GM19025 (cell line): ENCODE measurements around the gene TBCD.
"Not testable (repeated sequence)": the region's sequence is repeated elsewhere in the genome, so short reads cannot be mapped to it uniquely, and the experiment has no call there.

Experiments
- ATAC-seq: cut with Tn5 transposase; IDR thresholded peaks from one replicate; pipeline ENCODE4 v1.9.1; 2021; ENCODE audit warnings: mild to moderate bottlenecking, low read depth, moderate library complexity; ENCODE audit not compliant: unreplicated experiment

TBCD gene

DNA sequence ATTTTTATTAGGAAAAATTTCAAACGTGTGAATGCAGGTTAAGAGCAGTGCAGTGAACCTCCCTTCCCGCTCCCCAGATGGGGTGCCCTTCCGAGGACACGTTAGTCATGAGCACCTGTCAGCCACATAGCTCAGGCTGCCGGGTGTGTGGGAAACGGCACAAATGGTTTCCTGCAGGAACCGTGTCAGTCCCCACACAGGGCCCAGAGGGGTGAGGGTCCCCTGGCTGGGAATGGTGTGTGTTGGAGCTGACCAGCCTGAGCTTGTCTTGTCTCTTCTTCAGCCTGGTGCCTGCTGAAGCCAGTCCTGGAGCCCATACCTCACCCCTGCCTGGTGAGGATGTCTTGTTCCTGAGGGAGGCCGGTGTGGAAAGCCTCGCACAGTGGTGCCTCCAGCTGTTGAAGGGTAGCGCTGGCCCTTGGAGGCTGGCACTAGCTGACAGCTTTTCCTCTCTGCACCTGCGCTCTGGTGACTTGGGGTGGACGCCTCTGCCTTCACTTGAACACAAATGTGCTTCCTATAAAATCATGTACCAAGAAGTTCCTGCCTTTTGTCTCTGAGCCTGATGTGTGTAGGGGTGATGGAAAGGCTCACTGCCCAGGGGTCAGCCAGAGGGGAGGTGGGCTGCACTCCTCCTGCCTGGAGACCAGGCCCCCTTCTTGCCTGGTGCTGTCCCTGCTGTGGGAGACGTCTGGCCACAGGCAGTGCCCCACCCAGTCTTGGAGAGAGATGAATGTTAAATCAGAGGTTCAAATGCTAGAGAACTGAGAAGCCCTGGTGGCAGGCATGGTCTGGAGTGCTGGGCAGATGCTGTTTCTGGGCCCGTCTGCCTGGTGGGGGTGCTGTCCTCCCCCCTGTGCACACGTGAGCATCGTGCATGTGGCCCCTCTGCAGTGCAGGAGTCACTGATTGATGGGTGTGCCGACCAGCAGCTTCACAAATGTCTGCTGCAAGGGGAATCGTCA lies 190.6 kb downstream of the TBCD start:
- no peak for ATAC-seq

DNA sequence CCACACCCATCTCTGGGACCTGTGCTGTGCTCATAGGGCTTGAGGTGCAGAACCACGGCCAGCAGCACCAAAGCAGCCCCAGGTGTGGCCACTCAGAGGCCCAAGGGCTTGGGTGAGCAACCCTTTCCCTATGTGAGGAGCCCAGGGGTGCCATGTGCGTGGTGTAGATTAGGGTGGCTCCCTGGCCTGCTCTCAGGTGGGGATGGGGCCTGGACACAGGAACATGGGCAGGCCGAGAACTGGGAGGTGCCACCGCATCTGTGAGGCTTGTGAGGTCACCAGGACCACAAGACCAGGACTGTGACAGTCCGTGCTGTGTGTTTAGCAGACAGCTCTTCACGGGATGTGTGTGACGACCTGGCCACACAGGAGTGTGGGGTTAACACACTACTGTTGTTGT lies 191.5 kb downstream of the TBCD start:
- no peak for ATAC-seq

DNA sequence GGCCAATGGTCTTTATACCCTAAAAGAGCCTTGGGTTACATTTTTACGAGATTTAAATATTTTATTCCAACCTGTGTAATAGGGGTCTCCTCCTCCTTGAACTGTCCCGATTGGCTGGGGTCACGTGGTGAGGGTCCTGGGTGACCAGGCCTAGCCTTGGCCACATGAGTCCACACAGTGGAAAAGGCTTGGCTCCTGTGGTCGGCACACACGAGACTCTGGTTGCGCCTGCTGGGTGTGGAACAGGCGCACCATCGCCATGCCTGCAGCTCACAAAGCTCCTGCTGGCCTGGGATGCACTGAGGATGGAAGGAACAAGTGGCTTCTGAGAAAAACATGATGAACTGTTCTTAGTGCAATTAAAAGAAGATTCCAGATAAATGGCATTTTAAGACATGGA lies 191.9 kb downstream of the TBCD start:
- ATAC-seq: no peak

DNA sequence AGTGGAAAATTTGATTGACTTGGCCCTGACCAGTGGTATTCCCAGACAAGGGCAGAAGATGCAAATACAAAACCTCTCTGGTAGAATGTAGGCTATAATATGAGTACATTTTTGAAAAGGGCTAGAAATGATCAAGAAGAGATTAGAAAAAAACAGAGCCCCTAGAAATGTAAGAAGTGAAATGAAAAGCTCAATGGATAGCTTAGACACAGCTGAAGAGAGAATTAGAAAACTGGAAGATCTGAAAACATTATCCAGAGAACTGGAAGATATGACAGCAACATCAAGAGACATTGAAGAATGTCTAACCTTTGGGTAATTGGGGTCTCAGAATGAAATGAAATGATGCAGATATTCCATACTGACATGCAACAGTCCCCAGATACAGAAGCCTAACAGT lies 193.1 kb downstream of the TBCD start:
- ATAC-seq: no peak

DNA sequence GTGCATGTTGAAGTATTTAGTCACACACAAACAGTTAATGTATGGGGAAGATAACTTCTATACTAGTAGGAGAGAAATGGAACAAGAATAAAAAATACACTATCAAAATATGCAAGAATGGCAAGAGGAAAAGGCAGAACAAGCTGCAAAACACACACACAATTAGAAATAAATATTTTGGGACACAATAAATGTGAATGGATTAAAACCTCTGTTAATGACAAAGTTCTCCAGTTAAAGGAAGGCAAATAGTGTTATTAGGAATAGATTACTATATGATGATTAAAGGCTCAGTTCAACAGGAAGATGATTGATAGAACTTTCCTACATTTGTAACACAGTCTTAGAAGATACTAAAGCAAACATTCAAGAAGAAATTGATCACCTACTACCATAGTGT lies 194.2 kb downstream of the TBCD start:
- no peak for ATAC-seq

DNA sequence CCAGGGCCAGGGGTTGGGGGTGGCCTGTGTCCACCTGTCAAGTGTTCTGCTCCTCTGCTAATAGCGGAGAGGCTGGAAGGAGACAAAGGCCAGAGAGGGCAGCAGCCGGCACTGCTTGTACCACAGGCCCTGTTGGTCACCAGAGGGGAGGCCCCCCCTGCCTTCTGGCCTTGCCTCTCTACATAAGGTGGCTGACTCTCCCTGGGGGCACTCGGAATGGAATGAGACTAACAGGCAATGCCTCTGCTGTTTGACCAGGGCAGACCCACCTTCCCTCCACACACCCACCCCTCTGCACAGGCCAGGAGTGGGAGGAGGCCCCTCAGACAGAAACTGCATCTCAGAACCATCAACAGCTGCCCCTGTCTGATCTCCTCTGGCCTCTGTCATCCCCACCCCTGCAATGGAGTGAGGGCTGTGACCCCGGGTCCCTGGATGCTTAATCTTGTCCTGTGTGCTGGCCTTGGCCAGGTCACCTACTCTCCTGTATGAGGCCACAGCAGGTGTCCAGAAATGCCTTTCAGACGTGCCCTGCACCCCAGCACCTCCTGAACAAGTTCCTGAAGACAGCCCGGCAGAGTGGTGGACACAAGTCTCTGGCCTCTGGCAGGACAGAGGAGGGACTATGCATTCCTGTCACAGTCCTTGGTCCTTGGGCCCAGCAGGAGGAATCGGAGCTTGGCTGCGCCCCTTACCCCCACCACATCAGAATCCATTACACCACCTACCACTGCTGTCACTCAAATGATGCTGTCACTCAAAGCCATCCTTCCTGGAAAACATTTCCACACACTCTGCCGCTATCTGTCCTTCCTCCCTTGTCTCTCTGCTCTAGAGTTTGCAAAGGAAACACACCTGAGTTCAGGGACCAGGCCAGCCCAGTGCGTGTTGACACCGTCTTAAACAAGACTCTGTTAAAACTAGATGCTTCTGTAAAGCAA lies 195.5 kb downstream of the TBCD start:
- ATAC-seq: no peak

DNA sequence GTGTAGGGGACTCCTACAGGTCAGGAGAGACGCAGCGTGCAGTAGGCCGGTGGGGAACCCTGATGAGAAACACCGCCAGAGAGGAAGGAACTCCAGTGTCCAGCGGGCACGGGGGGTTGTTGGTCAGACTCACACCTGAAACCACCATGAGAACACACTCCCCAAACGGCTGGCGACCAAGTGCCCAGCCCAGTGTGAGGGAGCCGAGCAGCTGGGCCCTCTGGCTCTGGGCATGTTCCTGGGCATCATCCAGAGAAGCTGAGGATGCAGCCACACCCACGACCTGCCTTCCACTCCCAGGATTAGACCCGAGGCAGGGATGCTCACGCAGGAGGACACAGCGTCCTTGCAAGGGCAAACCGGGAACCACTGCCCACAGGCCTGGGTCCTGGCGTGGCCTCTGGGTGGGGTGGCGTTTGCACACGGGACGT lies 196.2 kb downstream of the TBCD start:
- ATAC-seq: no peak

DNA sequence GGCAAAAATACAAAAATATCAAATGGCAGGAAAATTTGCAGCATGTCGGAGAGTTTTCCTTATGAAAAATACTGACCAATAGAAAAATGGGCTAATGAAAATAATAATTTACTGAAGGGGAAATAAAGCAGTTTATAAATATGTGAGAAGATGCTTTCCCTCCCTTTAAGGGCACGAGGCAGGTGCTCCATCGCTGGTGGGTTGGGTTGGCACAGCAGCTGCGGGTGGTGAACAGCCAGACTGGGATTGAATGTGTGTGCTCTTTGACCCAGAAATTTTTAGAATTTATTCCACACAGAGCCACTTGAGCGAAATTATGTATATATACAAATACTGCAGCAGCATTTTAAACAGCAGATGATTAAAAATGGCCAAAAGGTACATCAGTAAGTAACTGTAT lies 197.1 kb downstream of the TBCD start:
- ATAC-seq: no peak

DNA sequence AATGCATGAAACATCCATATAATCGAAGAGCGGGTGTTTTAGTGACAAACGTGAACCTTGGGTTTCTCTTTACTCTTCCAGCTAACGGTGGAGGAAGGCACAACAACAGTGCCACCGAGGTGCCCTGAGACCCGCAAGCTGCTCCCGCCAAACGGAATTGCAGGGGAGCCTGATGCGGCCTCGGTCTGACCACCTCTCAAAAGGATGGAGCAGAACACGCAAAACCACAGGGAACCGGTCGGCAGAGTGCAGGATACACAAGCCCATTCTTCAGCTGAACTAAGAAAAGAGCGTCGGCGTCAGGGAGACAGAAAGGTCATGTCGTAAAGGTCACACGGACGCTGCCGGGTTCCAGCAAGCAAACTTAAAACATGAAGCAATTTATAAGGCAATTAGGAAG lies 197.5 kb downstream of the TBCD start:
- no peak for ATAC-seq

DNA sequence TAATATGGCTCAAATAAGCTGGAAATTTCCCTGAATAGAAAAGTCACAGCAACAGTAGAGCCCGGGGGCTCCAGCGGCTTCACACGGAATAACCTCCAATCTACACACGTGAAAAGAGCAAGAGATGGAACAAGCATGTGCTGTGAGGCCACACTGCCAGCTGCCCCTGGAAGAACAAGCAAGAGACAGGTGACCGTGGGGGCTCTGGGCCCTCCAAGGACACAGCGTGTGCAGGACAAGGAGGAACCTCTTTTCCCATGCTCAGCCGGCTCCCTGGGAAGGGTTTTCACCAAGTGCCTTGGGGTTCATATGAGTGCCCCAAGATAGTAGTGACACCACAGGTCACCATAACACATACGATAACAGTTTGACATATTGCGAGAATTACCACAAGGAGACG lies 198.1 kb downstream of the TBCD start:
- no peak for ATAC-seq

DNA sequence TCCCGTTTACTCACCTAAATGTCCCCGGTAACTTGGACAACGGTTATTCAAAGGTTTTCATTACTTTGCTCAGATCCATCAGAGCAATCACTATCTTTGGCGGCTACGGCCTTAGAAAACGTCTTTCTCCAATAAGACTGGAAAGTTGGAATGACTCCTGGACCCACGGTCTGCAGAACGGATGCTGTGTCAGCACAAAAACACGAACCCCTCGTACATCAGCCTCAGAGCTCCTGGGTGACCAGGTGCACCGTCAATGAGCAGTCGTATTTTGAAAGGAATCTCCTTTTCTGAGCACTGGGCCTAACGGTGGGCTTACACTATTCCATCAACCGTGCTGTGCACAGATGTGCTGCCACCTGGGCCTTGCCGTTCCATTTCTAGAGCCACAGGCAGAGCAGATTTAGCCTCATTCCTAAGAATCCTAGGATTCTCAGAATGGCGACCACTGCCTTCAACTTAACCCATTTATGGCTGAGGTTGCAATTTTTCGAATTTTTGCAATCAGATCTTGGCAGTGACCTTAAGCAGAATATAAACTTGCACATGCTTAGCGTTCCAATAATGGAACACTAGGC lies 198.7 kb downstream of the TBCD start:
- ATAC-seq: no peak

DNA sequence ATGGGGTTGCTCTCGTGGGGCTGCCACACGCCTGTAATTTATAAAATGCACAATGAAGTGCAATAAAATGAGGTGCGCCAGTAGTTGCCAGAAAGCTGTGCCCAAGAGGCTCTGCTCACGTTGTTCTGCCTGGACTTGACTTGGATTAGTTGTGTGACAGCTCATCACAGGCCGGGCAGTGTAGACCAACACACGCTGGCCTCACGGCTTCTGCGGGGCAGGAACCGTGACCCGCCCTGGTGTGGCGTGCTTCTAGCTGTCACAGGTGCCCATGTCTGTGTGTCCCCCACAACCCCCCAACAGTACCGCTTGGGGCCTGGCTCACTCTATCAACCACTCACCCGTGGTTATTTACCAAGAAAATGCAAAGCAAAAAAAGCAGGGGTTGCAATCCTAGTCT lies 200.2 kb downstream of the TBCD start:
- ATAC-seq: no peak

DNA sequence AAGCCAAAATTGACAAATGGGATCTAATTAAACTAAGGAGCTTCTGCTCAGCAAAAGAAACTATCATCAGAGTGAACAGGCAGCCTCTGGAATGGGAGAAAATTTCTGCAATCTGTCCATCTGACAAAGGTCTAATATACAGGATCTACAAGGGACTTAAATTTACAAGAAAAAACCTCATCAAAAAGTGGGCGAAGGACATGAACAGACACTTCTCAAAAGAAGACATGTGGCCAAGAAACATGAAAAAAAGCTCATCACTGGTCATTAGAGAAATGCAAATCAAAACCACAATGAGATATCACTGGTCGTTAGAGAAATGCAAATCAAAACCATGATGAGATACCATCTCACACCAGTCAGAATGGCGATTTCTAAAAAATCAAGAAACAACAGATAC lies 203.2 kb downstream of the TBCD start:
- not testable (repeated sequence) for ATAC-seq

DNA sequence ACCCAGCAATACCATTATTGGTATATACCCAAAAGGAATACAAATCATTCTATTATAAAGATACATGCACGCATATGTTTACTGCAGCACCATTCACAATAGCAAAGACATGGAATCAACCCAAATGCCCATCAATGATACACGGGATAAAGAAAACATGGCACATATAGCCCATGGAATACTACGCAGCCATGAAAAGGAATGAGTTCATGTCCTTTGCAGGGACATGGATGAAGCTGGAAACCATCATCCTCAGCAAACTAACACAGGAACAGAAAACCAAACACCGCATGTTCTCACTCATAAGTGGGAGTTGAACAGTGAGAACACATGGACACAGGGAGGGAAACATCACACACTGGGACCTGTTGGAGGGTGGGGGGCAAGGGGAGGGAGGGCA lies 203.8 kb downstream of the TBCD start:
- not testable (repeated sequence) for ATAC-seq

DNA sequence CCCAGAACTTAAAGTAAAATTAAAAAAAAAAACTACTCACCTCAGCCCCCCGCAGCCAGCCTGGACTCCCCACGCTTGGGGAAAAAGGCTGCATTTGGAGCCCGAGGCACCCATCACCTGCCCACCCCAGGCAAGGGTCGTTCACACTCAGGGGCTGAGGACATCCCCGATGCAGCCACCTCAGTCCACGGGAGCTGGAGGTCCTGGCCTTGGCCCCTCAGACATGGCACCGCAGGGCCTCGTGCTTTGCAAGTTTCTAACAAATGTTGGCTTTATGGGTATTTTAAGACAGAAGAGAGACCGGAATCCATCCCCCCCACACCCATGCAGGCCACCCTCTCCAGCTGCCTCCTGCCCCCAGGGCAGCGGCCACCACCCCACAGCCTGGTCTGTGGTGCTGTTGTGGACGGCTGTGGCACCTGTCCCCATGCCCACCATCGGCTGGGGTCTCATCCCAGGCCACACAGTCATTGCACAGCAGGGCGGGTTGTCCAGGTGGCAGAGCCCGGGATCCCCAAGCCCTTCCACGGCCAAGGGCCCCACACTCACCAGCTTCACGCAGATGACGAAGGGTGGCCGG lies 204.4 kb downstream of the TBCD start:
- ATAC-seq: no peak

DNA sequence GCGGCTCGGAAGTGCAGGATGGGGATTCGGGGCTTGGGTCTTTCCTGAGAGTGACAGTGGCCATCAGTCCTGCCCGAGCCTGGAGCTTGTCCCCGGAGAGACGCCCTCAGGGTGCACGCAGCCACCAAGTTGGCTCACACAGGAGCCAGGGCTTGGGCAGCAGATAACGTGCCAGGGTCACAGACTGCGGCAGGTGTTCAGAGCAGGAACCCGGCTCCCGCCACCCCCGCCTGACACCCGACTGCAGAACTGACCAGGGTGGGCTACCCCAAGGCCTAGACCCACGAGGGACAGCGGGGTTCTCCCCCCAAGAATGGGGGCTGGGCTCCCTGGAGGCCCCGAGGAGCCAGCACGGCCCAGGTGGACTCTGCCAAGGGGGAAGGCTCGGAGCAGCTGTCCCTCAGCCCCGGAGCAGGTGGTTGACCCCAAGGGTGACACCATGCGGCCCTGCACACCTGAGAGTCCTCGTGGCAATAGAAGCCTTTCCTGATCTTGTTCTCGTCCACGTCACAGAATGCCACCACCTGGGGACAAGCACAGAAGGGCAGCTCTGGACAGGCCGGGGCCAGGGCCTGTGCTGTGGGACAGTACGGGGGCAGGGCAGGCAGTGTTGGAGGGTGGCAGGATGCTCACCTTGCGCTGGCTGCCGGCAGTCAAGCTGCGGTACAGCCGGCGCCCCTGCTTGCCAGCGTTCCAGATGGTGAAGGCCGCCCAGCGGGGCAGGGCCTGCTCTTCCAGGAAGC lies 205.0 kb downstream of the TBCD start:
- no peak for ATAC-seq

DNA sequence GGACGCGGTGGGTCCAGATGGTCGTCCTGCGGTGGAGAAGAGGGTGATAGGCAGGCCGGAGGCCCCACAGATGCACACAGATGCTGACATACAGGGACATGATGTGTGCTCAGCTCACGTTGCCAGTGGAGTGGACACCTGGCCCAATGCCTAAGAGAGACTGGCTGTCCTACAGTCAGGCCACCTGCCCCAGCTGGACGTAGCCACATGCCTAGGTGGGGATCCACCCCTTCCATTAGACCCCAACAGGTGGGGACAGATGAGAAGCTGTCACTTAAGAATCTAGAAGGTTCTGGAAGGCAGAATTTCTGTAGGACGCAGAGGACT lies 205.6 kb downstream of the TBCD start:
- ATAC-seq: no peak

DNA sequence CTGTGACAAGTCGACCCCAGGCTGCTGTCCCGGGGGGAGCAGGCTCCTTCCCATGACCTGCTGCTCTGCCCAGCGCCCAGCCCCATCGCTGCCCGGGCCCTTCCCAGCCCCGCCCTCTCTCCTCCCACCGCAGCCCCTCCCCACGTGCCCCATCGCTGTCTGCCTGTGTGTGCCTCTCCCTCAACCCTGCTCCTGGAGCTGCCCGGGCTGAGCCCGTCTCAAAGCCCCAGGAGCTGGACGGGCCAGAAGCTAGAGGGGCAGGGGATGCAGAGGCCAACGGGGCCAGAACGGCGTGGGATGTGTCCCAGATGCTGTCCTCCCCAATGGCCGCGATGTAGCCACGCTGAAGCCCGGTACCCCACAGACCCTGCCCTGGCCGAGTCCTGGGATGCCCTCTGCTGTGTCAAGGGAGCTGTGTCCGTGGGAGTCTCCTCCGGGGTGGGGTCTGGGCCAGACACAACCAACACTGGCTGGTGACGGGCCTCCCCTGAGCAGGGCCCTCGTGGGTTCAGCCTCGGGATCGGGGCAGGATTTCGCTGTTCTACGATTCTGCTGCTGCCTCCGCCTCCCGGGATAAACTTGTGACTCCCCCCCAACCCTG lies 206.2 kb downstream of the TBCD start:
- ATAC-seq: no peak

DNA sequence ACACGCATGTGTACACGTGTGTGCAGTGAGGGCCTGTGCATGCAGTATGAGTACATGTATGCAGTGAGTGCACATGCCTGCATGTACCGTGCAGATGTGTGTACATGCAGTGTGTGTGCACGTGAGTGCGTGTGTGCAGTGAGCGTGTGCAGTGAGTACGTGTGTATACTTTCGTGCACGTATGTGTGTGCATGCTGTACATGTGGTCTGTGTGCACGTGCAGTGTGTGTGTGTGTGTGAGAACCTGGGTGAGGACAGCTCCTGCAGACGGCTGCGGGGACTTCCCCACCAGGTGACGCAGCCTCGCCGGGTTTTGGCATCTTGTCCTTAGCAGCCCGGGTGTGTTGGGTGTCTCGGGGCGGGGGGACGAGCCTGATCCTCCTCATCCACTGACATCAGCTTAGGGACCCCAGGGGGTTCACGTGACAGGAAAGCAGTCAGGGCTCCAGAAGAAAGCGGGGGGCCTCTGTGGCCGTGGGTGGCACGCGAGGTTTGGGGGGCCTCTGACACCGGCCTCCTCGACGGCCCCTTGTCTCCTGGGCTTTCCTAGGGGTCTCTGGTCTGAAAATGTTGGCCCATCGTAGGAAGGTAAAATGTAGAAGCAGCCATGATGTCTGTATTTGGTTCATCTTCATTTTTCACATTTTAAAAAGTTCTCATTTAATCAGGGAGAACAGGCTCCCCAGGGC lies 207.5 kb downstream of the TBCD start:
- no peak for ATAC-seq
